HG03060 (cell line): ENCODE measurements around the gene SYNPO.

ENCODE experiments used
- ATAC-seq: cut with Tn5 transposase; IDR thresholded peaks from one replicate; pipeline ENCODE4 v1.9.1; 2021; ENCODE audit warnings: low read depth, moderate number of reproducible peaks; ENCODE audit not compliant: unreplicated experiment

The SYNPO gene

GRCh38 chr5:150640311-150641005 lies at the start of gene SYNPO:
SYNPO (plus strand) TSS chr5:150640660; CDS start chr5:150648276, 7,616 bp downstream.
- no peak for ATAC-seq

DNA sequence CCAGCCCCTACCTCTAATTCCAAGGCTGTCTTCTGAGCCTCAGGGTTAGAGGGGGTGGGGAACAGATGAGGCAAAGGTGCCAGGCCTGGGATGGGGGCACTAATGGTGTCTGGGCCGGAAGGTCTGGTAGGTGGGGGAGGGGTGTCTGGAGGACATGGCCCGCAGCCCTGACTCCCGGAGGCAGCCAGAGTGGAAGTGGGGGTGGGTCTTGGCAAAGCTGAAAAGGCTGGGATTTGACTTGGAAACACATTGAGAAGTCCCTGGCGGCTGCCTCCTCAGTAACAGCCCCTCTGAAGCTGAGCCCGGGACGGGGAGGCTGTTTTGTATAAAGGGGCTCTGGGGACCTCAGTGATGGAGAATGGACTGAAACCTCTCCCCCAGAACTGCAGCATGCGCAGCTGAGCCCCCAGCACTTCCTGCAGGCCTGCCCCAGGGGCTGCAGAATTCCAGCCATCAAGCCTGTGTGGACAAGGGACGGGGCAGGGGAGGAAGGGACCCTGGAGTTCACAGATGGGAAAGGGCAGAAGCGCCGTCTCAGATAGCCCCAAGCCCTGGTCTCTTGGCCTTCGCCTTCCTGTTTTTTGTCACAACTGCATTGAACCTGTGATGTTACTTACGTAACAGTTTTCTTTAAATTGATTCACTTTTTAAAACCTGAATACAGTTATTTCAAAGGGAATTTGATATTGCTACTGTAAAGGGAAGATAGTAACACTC lies 49.3 kb upstream of the SYNPO start:
- no peak for ATAC-seq

DNA sequence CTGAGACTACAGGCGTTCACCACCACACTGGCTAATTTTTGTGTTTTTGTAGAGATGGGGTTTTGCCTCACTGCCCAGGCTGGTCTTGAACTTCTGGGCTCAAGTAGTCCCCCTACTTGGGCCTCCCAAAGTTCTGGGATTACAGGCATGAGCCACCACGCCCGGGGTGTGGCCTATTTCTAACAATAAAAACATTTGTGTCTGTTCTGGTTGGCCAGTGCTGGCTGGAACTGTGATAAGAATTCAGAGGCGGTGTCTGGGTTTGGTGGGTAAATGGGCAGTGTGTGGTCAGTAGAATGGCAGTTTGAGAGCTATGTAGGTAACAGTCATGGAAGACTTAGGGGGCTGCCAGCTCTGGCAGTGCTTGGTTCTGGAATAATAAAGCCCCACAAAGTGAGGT lies 46.9 kb upstream of the SYNPO start:
- no peak for ATAC-seq

DNA sequence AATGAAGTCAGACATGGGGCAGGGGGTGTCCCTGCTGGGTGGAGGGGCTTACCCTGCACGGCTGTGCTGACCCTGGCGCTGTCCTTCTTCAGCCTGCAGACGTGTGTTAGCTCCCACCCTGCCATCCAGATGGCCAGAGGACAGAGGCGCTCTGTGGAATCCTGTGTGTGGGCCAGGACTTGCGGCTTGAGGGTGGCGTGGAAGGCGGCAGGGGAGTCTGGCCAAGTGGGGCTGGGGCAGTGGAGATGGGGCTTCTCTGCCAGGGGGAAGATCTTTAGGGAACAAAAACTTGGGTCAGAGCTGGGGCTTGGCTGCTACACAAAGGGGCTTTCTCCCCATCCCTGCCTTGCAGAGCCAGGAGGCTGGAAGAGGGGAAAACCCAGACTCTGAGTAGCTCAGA lies 46.5 kb upstream of the SYNPO start:
- no peak for ATAC-seq

DNA sequence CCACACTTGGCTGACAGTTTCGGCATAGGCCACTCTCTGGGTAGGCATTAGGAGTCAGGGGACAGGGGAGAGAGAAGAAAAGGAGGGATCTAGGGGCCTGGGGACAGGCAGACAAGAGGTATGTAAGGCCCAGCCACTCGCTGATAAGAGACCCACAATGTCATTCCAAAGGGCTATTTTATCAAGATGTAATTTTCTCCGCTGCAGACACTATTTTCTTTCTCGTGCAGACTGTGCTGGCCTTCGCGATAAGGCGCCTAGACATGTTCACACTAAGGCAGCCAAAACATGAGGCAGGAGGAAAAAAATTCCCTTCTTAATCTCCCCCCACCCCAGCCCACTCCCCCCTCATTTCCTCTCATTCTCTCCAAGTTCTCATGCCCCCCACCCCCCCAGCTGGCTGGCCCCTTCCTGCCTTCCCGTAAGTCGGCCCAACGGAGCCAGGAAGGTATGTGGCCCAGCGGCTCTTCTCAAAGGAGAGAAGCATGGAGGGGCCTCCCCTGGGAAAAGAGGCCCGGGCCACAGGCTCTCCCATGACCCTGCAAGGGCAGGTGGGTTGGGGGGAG lies 44.9 kb upstream of the SYNPO start:
- no peak for ATAC-seq

- no peak for ATAC-seq
These were observed 44.1 kb upstream of the SYNPO start for GRCh38 chr5:150596313-150596712.

DNA sequence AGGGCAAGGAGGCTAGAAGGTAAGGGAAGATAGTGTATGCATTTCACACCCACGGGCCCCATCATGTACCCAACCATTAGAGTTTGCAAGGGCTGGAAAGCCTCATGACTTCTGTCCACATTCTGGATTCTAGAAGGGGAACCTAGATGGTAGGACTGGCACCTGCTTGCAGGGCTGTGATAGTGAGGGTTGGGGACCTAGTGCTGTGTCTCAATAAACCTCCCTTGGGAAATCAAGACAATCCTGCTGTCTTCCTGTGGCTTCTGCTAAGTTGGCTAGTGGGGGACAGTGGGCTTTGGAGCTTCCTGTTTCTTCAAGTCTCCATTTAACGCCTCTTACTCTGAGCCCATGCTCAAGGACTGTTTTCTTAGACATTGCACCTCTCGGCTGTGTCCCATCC lies 43.6 kb upstream of the SYNPO start:
- no peak for ATAC-seq

DNA sequence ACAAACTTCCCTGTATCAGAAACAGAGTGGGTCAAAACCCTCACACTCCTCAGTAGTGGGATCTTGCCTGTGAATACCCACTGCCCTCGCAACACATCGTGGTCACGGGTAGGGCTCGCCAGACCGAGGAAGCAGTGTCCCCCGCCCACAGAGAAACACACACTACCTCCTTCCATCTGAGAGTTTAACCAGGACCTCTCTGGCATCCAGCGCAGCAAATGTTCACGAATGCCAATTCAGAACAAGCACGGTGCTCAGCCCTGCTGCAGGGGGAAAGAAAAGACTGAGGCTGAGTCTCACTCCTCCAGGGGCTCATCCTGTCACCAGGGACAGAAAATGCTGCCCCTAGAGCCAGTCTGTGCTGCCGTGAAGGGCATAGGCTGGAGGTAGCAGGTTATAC lies 42.5 kb upstream of the SYNPO start:
- ATAC-seq: no peak

DNA sequence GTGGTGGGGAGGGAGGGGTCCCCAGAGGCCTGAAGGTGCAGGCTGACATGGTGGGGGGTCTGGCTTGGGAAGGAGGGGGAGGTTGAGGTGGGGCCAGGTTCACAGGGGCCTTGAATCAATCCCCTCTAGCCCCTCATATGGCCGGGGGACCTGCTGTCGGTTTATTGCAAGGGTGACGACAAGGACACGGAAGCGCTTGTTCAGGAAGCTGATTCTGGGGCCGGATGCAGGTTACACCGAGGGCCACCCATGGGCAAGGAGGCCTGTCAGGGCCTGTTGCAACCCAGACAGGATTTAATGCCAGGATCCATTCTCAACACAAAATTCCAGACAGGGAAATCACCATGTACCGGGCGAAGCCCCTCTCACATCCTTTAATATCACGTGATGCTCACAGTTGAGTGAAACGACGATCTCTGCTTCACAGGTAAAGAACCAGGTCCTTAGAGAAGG lies 41.6 kb upstream of the SYNPO start:
- no peak for ATAC-seq

DNA sequence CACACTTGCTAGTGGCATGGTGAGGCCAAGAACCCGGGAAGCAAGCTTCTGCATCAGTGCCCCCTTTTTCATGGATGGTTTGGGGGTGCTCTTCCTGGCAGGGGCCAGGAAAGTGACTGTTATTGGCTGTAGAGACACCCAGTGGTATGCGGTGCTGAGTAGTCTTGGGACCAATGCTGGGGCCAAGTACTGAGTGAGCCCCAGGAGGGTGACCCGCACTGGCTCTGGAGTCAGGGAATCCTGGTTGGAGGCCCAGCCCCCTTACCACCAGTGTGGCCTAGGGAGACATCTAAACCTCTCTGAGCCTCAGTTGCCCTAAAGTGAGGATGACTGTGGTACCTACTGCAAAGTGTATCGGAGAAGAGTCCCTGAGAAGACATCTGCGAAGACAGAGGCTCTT lies 41.2 kb upstream of the SYNPO start:
- ATAC-seq: no peak

- no peak for ATAC-seq
These were observed 40.4 kb upstream of the SYNPO start for GRCh38 chr5:150599917-150600511.

- no peak for ATAC-seq
These were observed 39.6 kb upstream of the SYNPO start for GRCh38 chr5:150600616-150601490.

GRCh38 chr5:150601491-150602345 lies 38.7 kb upstream of the SYNPO start:
- ATAC-seq: no peak

GRCh38 chr5:150603052-150603451 lies 37.4 kb upstream of the SYNPO start:
- no peak for ATAC-seq

GRCh38 chr5:150603491-150603890 lies 37.0 kb upstream of the SYNPO start:
- ATAC-seq: no peak

- no peak for ATAC-seq
These were observed 36.5 kb upstream of the SYNPO start for GRCh38 chr5:150604010-150604409.

GRCh38 chr5:150604894-150605440 lies 35.5 kb upstream of the SYNPO start:
- no peak for ATAC-seq

GRCh38 chr5:150605546-150605945 lies 34.9 kb upstream of the SYNPO start:
- ATAC-seq: no peak

GRCh38 chr5:150606476-150606875 lies 34.0 kb upstream of the SYNPO start:
- no peak for ATAC-seq
